Peyer's patch (tissue), 4 donors: Measurements from ENCODE around the gene AADACL3. TPM values are rescaled to one million over a fixed set of nuclear protein-coding genes. Genes with fewer than 3 reads are reported as not detected.

Experiments
- DNase-seq, 3 donors: peaks; one replicate each; pipeline ENCODE4 v3.0.0-alpha.2; 2017 to 2019
- H3K27ac ChIP-seq, 4 donors: fragments of 200-600 bp; sonication (generic); one replicate each; pipeline ENCODE4 v1.5.1; 2016 to 2019
- H3K27me3 ChIP-seq, 2 donors: fragments of 200-600 bp; sonication (generic); one replicate each; pipeline ENCODE4 v1.5.1; 2019
- H3K36me3 ChIP-seq, 3 donors: fragments of 200-600 bp; sonication (generic); one replicate each; pipeline ENCODE4 v1.5.1; 2016 to 2019
- H3K4me1 ChIP-seq, 4 donors: fragments of 200-600 bp; sonication (generic); one replicate each; pipeline ENCODE4 v1.5.1; 2016 to 2019
- H3K4me3 ChIP-seq, 4 donors: fragments of 200-600 bp; sonication (generic); 1 replicate in 3 of 4; 2 replicates in 1 of 4; pipeline ENCODE4 v1.5.1; 2016 to 2019; ENCODE audit warnings: mild to moderate bottlenecking in 1 of 4
- H3K9me3 ChIP-seq, 4 donors: fragments of 200-600 bp; sonication (generic); one replicate each; pipeline ENCODE4 v1.5.1; 2016 to 2019; ENCODE audit warnings: mild to moderate bottlenecking in 1 of 4
- CTCF ChIP-seq, 6 experiments: fragments of 450-650 bp in 4 of 6; fragments of 200-600 bp in 2 of 6; sonication (generic) in 1 of 6; IDR thresholded peaks; one replicate each; pipeline ENCODE4 v1.5.1; 2017 to 2019; ENCODE audit warnings: antibody characterized with exemption in 6 of 6, mild to moderate bottlenecking in 3 of 6, moderate library complexity in 1 of 6
- POLR2A ChIP-seq, 2 donors: fragments of 450-650 bp; IDR thresholded peaks; one replicate each; pipeline ENCODE4 v1.5.1; 2017; ENCODE audit warnings: antibody characterized with exemption in 2 of 2, mild to moderate bottlenecking in 2 of 2, moderate library complexity in 2 of 2
- total RNA-seq, 4 donors: library from RNA; depleted of rRNA; stranded (reverse); fragments of >200 nt; gene quantifications; one replicate each; pipeline ENCODE4 v1.1.0, GENCODE V29; 2016

AADACL3 gene
- total RNA-seq, 4 donors from 2014 or later, result not detected

DNA sequence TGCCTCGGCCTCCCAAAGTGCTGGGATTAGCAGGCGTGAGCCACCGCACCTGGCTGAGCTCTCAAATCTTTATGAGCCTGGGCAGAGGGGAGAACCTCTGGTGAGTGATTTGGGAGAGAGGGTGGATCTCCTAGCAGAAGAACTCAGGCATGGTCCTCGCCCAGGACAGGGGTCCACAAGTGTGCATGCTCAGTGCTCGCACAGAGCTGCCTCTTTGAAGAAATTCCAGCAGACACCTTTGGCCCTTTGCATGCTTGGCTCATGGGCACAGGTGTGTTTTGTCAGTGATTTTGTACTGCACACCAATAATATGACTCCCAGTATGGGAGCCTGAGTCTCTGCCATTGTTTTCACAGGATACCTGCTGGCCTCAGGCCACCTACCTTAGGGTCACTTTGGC is 45.9 kb downstream of the AADACL3 start:
- Histone ChIP-seq H3K36me3 (no peaks in the 10 kb centered on the region), H3K27me3 (no peaks in the 10 kb centered on the region), H3K4me3 (no peak overlapping the region), H3K9me3 (no peaks in the 10 kb centered on the region), H3K4me1 (no peaks in the 10 kb centered on the region), H3K27ac (no peak overlapping the region)
- TF ChIP-seq CTCF (IDR thresholded peaks at IDR 0.05) (no peak), POLR2A (IDR thresholded peaks at IDR 0.05) (no peak)
- DNase-seq, result no peak

DNA sequence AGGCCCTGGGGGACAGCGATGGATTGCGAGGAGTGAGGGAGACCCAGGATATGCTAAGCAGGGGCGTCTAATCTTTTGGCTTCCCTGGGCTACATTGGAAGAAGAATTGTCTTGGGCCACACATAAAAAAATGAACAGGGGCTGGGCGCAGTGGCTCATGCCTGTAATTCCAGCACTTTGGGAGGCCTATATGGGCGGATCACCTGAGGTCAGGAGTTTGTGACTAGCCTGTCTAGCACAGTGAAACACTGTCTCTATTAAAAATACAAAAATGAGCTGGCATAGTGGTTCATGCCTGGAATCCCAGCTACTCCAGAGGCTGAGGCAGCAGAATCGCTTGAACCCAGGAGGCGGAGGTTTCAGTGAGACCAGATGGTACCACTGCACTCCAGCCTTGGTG is 46.9 kb downstream of the AADACL3 start:
- H3K9me3 ChIP-seq, result no peaks in the 10 kb centered on the region
- H3K36me3 ChIP-seq, result no peaks in the 10 kb centered on the region
- no peak for TF ChIP-seq POLR2A (IDR thresholded peaks at IDR 0.05)
- no peak for TF ChIP-seq CTCF (IDR thresholded peaks at IDR 0.05)
- H3K27ac ChIP-seq, result no peak overlapping the region
- no peaks in the 10 kb centered on the region for H3K27me3 ChIP-seq
- H3K4me3 ChIP-seq, result no peak overlapping the region
- DNase-seq, result no peak
- no peaks in the 10 kb centered on the region for H3K4me1 ChIP-seq

DNA sequence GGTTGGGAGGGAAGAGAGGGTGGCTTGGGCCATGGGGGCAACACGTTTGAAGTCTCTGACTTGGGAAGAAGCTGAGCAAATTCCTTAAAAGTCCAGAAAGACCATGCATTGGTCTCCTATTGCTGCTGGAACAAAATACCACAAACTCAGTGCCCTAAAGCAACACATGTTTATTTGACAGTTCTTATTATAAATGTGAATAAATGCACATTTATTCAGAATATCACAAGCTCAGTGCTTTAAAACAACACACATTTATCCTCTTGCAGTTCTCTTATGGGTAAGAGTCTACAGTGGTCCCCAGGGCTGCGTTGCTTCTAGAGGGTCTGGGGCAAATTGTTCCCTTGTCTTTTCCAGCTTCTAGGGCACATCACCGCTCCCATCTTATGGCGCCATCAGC is 47.6 kb downstream of the AADACL3 start:
- Histone ChIP-seq H3K36me3 (no peaks in the 10 kb centered on the region), H3K4me1 (no peaks in the 10 kb centered on the region), H3K27me3 (no peaks in the 10 kb centered on the region), H3K27ac (no peak overlapping the region), H3K4me3 (no peak overlapping the region), H3K9me3 (no peaks in the 10 kb centered on the region)
- DNase-seq, result no peak
- no peak for TF ChIP-seq POLR2A (IDR thresholded peaks at IDR 0.05)

DNA sequence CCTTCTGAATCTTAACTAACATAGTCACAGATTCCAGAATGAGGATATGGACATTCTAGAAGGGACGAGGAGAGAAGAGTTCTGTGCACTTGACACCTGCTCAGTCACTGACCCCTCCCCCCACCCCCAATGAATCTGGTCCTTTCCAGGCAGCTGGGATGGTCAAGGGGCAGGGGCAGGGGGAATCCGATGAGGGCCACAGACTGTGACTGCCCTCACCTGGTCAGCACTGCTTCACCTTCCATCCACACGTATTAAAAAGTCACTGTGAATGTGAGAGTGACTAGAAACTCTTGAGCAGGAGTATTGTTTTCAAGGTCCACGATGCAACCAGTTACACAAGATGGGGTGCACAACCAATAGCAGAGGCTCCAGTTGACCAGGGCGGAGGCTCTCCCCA is 48.1 kb downstream of the AADACL3 start:
- TF ChIP-seq POLR2A (IDR thresholded peaks at IDR 0.05) (no peak), CTCF (IDR thresholded peaks at IDR 0.05) (no peak)

GRCh38 chr1:12769031-12769430 is 53.1 kb downstream of the AADACL3 start:
- Histone ChIP-seq H3K27ac (no peak overlapping the region), H3K4me1 (no peaks in the 10 kb centered on the region), H3K9me3 (no peaks in the 10 kb centered on the region), H3K27me3 (no peaks in the 10 kb centered on the region), H3K36me3 (no peaks in the 10 kb centered on the region), H3K4me3 (no peak overlapping the region)
- no peak for TF ChIP-seq CTCF (IDR thresholded peaks at IDR 0.05)
- DNase-seq, result no peak

More for the DNA sequence above, 48.1 kb downstream of the AADACL3 start:
- no peak for DNase-seq
- Histone ChIP-seq H3K36me3 (no peaks in the 10 kb centered on the region), H3K27me3 (no peaks in the 10 kb centered on the region), H3K27ac (no peak overlapping the region), H3K4me1 (no peaks in the 10 kb centered on the region), H3K9me3 (no peaks in the 10 kb centered on the region), H3K4me3 (no peak overlapping the region)

DNA sequence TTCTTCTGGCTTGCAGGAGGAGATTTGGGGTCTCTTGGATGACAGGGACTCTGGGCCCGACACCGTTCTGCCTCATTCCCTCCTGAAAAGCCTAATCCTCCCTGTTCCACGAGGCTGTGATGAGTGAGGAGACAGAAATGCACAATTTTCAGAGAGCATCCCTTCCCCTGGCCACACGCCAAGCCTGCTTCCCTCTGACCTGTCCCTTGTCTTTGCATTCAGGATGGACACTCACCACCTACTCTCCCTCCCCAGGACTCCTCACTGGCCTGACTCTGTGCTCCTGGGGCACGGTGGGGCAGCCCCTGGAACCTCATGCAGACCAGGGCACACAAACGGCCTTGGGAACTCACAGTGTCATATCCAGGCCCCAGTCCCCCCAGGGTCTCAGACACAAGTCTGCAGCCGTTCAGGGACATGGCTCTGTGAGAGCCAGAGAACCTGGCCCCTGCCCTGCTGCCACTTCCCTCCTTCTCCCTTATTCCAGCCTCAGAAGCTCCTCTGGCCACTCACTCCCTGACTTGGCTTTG is 54.1 kb downstream of the AADACL3 start:
- H3K36me3 ChIP-seq, result no peaks in the 10 kb centered on the region
- no peak for DNase-seq
- H3K27me3 ChIP-seq, result no peaks in the 10 kb centered on the region
- no peak for TF ChIP-seq CTCF (IDR thresholded peaks at IDR 0.05)
- TF ChIP-seq POLR2A (IDR thresholded peaks at IDR 0.05), result no peak
- H3K4me1 ChIP-seq, result no peaks in the 10 kb centered on the region
- H3K4me3 ChIP-seq, result no peak overlapping the region
- no peak overlapping the region for H3K27ac ChIP-seq
- no peaks in the 10 kb centered on the region for H3K9me3 ChIP-seq
